Activated CD8-positive, alpha-beta memory T cell treated with anti-CD3 and anti-CD28 coated beads, Interleukin-2, amount 10 ng/mL, durations not matched to agents 7 days and 5 days (primary cell): Measurements from ENCODE around the gene MACROD1. TPM values are rescaled to one million over a fixed set of nuclear protein-coding genes. Genes with fewer than 3 reads are reported as not detected.

Experiments
- ATAC-seq: fragments of 150-1000 bp; cut with Tn5 transposase; one replicate; pipeline ENCODE4 v1.10.0; 2021; ENCODE audit warnings: moderate library complexity
- CTCF ChIA-PET: fragments of 350-600 bp; sonication (Branson Sonifier 250); formaldehyde crosslinking; loops from one replicate; lab custom pipeline; 2021; ENCODE audit warnings: antibody characterized with exemption; lab: Charles Lee
- DNase-seq: peaks from one replicate; pipeline ENCODE4 v3.0.0-alpha.2; 2020
- H3K27ac Mint-ChIP-seq: one replicate; pipeline ENCODE4 v1.8.0; 2021; ENCODE audit warnings: mild to moderate bottlenecking, mixed read lengths
- H3K27me3 Mint-ChIP-seq: one replicate; pipeline ENCODE4 v1.8.0; 2021; ENCODE audit warnings: mixed read lengths
- H3K36me3 Mint-ChIP-seq: one replicate; pipeline ENCODE4 v1.8.0; 2021; ENCODE audit warnings: mild to moderate bottlenecking, mixed read lengths
- H3K4me1 Mint-ChIP-seq: one replicate; pipeline ENCODE4 v1.8.0; 2021; ENCODE audit warnings: mixed read lengths
- H3K4me3 Mint-ChIP-seq: one replicate; pipeline ENCODE4 v1.8.0; 2021; ENCODE audit warnings: mild to moderate bottlenecking, moderate library complexity, mixed read lengths
- H3K9me3 Mint-ChIP-seq: one replicate; pipeline ENCODE4 v1.8.0; 2022; ENCODE audit warnings: low read depth, mixed read lengths
- total RNA-seq, 2 experiments: library from RNA; stranded (reverse); gene quantifications; one replicate each; pipeline ENCODE4 v1.2.3, GENCODE V29; 2021

The MACROD1 gene
- total RNA-seq, 2 experiments from 2014 or later: 10.1 to 12.3 TPM

GRCh38 chr11:64144587-64145472 lies 21.1 kb downstream of the MACROD1 start:
- CTCF ChIA-PET: interaction anchor here (0.7 to 9.0 kb wide), 6 partner anchors 8 to 316 kb away, joined by 3 to 123 read pairs (median 3); no protein-coding TSS in a partner anchor
- Mint-ChIP-seq H3K27ac (no peak overlapping the region), H3K27me3 (no peaks in the 10 kb centered on the region), H3K36me3 (no peaks in the 10 kb centered on the region), H3K4me3 (no peak overlapping the region), H3K4me1 (peaks cover 3% of the 10 kb centered on the region), H3K9me3 (no peaks in the 10 kb centered on the region)
- DNase-seq (no peak), ATAC-seq (no peak)

GRCh38 chr11:64141081-64141783 lies 24.7 kb downstream of the MACROD1 start:
- no peak overlapping the region for H3K27ac Mint-ChIP-seq
- CTCF ChIA-PET: interaction anchor here (1.4 to 3.8 kb wide), 2 partner anchors 12 to 140 kb away, joined by 3 to 10 read pairs; no protein-coding TSS in a partner anchor
- no peaks in the 10 kb centered on the region for H3K9me3 Mint-ChIP-seq
- H3K4me1 Mint-ChIP-seq: peaks cover 3% of the 10 kb centered on the region
- ATAC-seq (no peak), DNase-seq (no peak)
- H3K27me3 Mint-ChIP-seq: no peaks in the 10 kb centered on the region
- H3K36me3 Mint-ChIP-seq: no peaks in the 10 kb centered on the region
- no peak overlapping the region for H3K4me3 Mint-ChIP-seq

GRCh38 chr11:64140082-64140481 lies 25.8 kb downstream of the MACROD1 start:
- Mint-ChIP-seq H3K27ac (no peak overlapping the region), H3K4me3 (no peak overlapping the region), H3K9me3 (no peaks in the 10 kb centered on the region), H3K36me3 (no peaks in the 10 kb centered on the region), H3K4me1 (peaks cover 3% of the 10 kb centered on the region), H3K27me3 (no peaks in the 10 kb centered on the region)
- CTCF ChIA-PET: interaction anchor here (3.8 kb wide), 1 partner anchor 13 kb away, joined by 10 read pairs; no protein-coding TSS in a partner anchor
- DNase-seq (no peak), ATAC-seq (no peak)

- CTCF ChIA-PET: interaction anchor here (3.8 kb wide), 1 partner anchor 14 kb away, joined by 10 read pairs; no protein-coding TSS in a partner anchor
- DNase-seq (no peak), ATAC-seq (no peak)
- Mint-ChIP-seq H3K36me3 (no peaks in the 10 kb centered on the region), H3K27me3 (no peaks in the 10 kb centered on the region), H3K4me1 (peaks cover 3% of the 10 kb centered on the region), H3K4me3 (no peak overlapping the region), H3K27ac (no peak overlapping the region), H3K9me3 (no peaks in the 10 kb centered on the region)
These were observed 26.9 kb downstream of the MACROD1 start for GRCh38 chr11:64139049-64139448.

- H3K4me1 Mint-ChIP-seq: no peaks in the 10 kb centered on the region
- H3K9me3 Mint-ChIP-seq: no peaks in the 10 kb centered on the region
- CTCF ChIA-PET: interaction anchor here (0.6 to 3.8 kb wide), 3 partner anchors 11 to 138 kb away, joined by 3 to 10 read pairs (median 5); no protein-coding TSS in a partner anchor
- H3K27ac Mint-ChIP-seq: no peak overlapping the region
- ATAC-seq (no peak), DNase-seq (no peak)
- H3K36me3 Mint-ChIP-seq: no peaks in the 10 kb centered on the region
- no peak overlapping the region for H3K4me3 Mint-ChIP-seq
- H3K27me3 Mint-ChIP-seq: no peaks in the 10 kb centered on the region
These were observed 27.5 kb downstream of the MACROD1 start for GRCh38 chr11:64138398-64138797.

DNA sequence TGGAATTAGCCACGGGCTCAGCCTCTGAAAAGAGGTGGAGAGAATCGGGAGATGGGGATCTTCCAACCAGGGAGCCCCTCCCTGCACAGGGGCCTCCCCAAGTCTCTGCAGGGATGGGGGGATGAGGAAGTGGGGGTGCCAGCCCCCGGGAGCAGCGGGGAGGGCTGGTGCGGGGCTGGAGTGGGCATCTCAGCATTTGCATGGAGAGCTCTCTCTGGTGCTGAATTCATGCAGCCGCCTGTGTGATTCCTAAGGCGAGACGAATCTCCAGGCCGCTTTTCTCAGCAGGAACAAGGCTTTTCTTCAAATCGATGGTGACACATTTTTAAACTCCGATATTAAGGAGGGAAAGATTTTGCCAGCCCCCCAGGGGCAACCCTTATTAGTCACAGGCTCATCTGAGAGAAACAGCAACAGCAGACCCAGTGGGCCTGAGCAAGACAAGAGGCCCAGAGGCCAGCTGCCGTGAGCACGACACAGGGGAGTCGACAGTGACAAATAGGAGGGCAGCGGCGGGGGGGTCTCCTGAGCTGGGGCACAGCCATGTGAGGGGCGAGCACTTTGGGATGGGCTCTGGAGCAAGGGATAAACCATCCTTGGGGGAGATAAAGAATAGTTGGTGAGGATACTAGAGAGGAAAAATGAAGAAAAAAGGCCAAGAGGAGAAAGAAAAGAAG lies 29.0 kb downstream of the MACROD1 start:
- DNase-seq (no peak), ATAC-seq (no peak)
- Mint-ChIP-seq H3K27me3 (no peaks in the 10 kb centered on the region), H3K9me3 (no peaks in the 10 kb centered on the region), H3K4me1 (no peaks in the 10 kb centered on the region), H3K36me3 (no peaks in the 10 kb centered on the region), H3K4me3 (no peak overlapping the region), H3K27ac (no peak overlapping the region)
- CTCF ChIA-PET: interaction anchor here (1.4 kb wide), 1 partner anchor 12 kb away, joined by 5 read pairs; no protein-coding TSS in a partner anchor

GRCh38 chr11:64135711-64136110 lies 30.2 kb downstream of the MACROD1 start:
- no peak overlapping the region for H3K27ac Mint-ChIP-seq
- H3K4me3 Mint-ChIP-seq: no peak overlapping the region
- ATAC-seq (no peak), DNase-seq (no peak)
- no peaks in the 10 kb centered on the region for H3K36me3 Mint-ChIP-seq
- no peaks in the 10 kb centered on the region for H3K4me1 Mint-ChIP-seq
- CTCF ChIA-PET: interaction anchor here (1.1 kb wide), 1 partner anchor 12 kb away, joined by 4 read pairs; no protein-coding TSS in a partner anchor
- no peaks in the 10 kb centered on the region for H3K9me3 Mint-ChIP-seq
- no peaks in the 10 kb centered on the region for H3K27me3 Mint-ChIP-seq

- no peaks in the 10 kb centered on the region for H3K27me3 Mint-ChIP-seq
These were observed 30.9 kb downstream of the MACROD1 start for GRCh38 chr11:64134963-64135362.

GRCh38 chr11:64132982-64133705 lies 32.8 kb downstream of the MACROD1 start:
- ATAC-seq: no peak
- Mint-ChIP-seq H3K9me3 (no peaks in the 10 kb centered on the region), H3K4me1 (no peaks in the 10 kb centered on the region), H3K36me3 (no peaks in the 10 kb centered on the region), H3K27me3 (no peaks in the 10 kb centered on the region), H3K4me3 (no peak overlapping the region), H3K27ac (no peak overlapping the region)
- no peak for DNase-seq
- CTCF ChIA-PET: interaction anchor here (1.0 kb wide), 1 partner anchor 15 kb away, joined by 3 read pairs; no protein-coding TSS in a partner anchor

More at GRCh38 chr11:64134963-64135362, 30.9 kb downstream of the MACROD1 start:
- DNase-seq (no peak), ATAC-seq (no peak)
- H3K4me1 Mint-ChIP-seq: no peaks in the 10 kb centered on the region
- CTCF ChIA-PET: no interaction called here
- H3K4me3 Mint-ChIP-seq: no peak overlapping the region
- H3K36me3 Mint-ChIP-seq: no peaks in the 10 kb centered on the region
- no peak overlapping the region for H3K27ac Mint-ChIP-seq
- H3K9me3 Mint-ChIP-seq: no peaks in the 10 kb centered on the region

- Mint-ChIP-seq H3K4me1 (no peaks in the 10 kb centered on the region), H3K36me3 (no peaks in the 10 kb centered on the region), H3K27me3 (no peaks in the 10 kb centered on the region), H3K4me3 (no peak overlapping the region), H3K9me3 (no peaks in the 10 kb centered on the region), H3K27ac (no peak overlapping the region)
- CTCF ChIA-PET: interaction anchor here (1.1 kb wide), 1 partner anchor 17 kb away, joined by 3 read pairs; no protein-coding TSS in a partner anchor
- ATAC-seq (no peak), DNase-seq (no peak)
These were observed 33.6 kb downstream of the MACROD1 start for GRCh38 chr11:64132191-64132771.

DNA sequence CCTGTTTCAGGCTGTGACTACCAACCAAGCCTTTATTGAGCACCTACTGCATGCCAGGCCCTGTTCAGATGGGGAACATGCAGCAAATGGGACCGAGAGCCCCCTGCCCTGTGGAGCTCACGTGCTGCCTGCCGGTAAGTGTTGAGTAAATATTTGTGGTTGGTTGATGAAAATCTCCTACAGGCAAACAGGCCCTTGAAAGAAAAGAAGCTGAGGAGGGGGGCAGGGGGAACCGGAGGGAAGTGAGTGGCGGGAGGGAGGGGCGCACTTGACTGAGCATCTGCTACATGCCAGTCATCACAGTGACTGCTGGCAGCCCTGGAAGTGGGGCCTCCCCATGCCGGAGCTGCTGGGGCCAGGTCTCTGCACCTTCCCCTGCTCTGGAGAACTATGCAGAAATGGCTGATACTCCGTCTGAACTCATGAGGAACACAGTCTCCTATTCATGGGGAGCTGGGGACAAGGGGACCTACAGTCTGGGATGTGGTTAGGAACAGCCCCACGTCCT lies 34.2 kb downstream of the MACROD1 start:
- H3K4me3 Mint-ChIP-seq: no peak overlapping the region
- no peaks in the 10 kb centered on the region for H3K36me3 Mint-ChIP-seq
- ATAC-seq (no peak), DNase-seq (no peak)
- H3K27ac Mint-ChIP-seq: no peak overlapping the region
- no peaks in the 10 kb centered on the region for H3K27me3 Mint-ChIP-seq
- no peaks in the 10 kb centered on the region for H3K9me3 Mint-ChIP-seq
- H3K4me1 Mint-ChIP-seq: no peaks in the 10 kb centered on the region
- CTCF ChIA-PET: interaction anchor here (0.8 to 1.1 kb wide), 3 partner anchors 14 to 131 kb away, joined by 3 to 4 read pairs (median 3); no protein-coding TSS in a partner anchor

DNA sequence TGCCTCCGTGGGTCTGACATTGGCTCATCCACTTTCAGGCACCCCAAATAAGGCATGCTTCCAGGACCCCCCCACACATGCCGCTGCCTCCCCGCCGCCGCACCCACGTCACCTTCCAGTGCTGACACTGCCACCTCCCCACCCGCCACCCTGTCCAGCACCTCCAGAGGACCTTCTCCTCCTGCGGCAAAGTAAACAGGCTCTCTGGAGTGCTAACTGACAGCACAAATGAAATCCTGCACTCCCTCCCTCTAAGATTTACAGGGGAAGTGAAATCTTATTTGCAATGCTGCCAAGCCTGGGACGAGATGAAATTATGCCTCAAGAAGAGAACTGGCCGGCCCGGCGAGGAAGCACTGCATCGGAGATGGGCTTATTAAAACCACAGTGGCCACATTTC lies 35.3 kb downstream of the MACROD1 start:
- ATAC-seq: no peak
- H3K4me1 Mint-ChIP-seq: no peaks in the 10 kb centered on the region
- no peak overlapping the region for H3K4me3 Mint-ChIP-seq
- no peak for DNase-seq
- H3K27ac Mint-ChIP-seq: no peak overlapping the region
- no peaks in the 10 kb centered on the region for H3K36me3 Mint-ChIP-seq
- no peaks in the 10 kb centered on the region for H3K9me3 Mint-ChIP-seq
- H3K27me3 Mint-ChIP-seq: no peaks in the 10 kb centered on the region
- CTCF ChIA-PET: interaction anchor here (0.5 to 1.1 kb wide), 2 partner anchors 15 to 20 kb away, joined by 3 to 4 read pairs; no protein-coding TSS in a partner anchor
